ENCODE data around the gene TAS2R42. TPM values are rescaled to one million over a fixed set of nuclear protein-coding genes. Genes with fewer than 3 reads are reported as not detected.

TAS2R42 gene
- total RNA-seq (not detected in 2 replicates), polyA plus RNA-seq (0.39 TPM in 1 of 2 replicates, not detected in the other)

- H3K79me2 ChIP-seq, result no peaks in the 10 kb centered on the region
- no peak for TF ChIP-seq EZH2 (IDR thresholded peaks at IDR 0.05; ENCODE audit: borderline replicate concordance)
- no peak for TF ChIP-seq EZH2phosphoT487 (IDR thresholded peaks at IDR 0.05; ENCODE audit: low read depth, severe bottlenecking, unreplicated experiment)
- TF ChIP-seq, protein P1, sequence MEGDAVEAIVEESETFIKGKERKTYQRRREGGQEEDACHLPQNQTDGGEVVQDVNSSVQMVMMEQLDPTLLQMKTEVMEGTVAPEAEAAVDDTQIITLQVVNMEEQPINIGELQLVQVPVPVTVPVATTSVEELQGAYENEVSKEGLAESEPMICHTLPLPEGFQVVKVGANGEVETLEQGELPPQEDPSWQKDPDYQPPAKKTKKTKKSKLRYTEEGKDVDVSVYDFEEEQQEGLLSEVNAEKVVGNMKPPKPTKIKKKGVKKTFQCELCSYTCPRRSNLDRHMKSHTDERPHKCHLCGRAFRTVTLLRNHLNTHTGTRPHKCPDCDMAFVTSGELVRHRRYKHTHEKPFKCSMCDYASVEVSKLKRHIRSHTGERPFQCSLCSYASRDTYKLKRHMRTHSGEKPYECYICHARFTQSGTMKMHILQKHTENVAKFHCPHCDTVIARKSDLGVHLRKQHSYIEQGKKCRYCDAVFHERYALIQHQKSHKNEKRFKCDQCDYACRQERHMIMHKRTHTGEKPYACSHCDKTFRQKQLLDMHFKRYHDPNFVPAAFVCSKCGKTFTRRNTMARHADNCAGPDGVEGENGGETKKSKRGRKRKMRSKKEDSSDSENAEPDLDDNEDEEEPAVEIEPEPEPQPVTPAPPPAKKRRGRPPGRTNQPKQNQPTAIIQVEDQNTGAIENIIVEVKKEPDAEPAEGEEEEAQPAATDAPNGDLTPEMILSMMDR (IDR thresholded peaks at IDR 0.05; ENCODE audit: poor library complexity), result no peak
- H4K20me1 ChIP-seq (ENCODE audit: insufficient read depth, poor library complexity, severe bottlenecking), result no peaks in the 10 kb centered on the region
- WGBS (ENCODE audit: low lambda C conversion rate, missing lambda C conversion rate), result 74% methylated on average over 2 of the region's 2 CpGs
- no peaks in the 10 kb centered on the region for H3K27me3 ChIP-seq
- DNase-seq (ENCODE audit: low spot score), result no peak
- no peak within 1 kb of the TSS for H2AFZ ChIP-seq
- H3K4me2 ChIP-seq, result no peak within 1 kb of the TSS
- no peaks in the 10 kb centered on the region for H3K9me2 ChIP-seq (replicated peaks; ENCODE audit: insufficient read depth)
- no peaks in the 10 kb centered on the region for H3K36me3 ChIP-seq (replicated peaks; ENCODE audit: insufficient read depth, low read depth)
- H3K4me1 ChIP-seq (ENCODE audit: insufficient read depth), result no peaks in the 10 kb centered on the region
- no peak within 1 kb of the TSS for H3K27ac ChIP-seq
- H3K9me3 ChIP-seq (ENCODE audit: low read depth), result no peaks in the 10 kb centered on the region
- H3K4me3 ChIP-seq, result no peak within 1 kb of the TSS
Measured at GRCh38 chr12:11186837-11187236, at the start of gene TAS2R42. TAS2R42 (minus strand) TSS chr12:11186937; CDS start chr12:11186937, 0 bp downstream.

GRCh38 chr12:11233532-11233931 is 46.8 kb upstream of the TAS2R42 start:
- H2AFZ ChIP-seq, result no peak overlapping the region
- 75% methylated on average over 5 of the region's 5 CpGs for WGBS (ENCODE audit: low lambda C conversion rate, missing lambda C conversion rate)
- no peaks in the 10 kb centered on the region for H3K9me2 ChIP-seq (replicated peaks; ENCODE audit: insufficient read depth)
- H3K27me3 ChIP-seq, result no peaks in the 10 kb centered on the region
- H3K79me2 ChIP-seq, result no peaks in the 10 kb centered on the region
- DNase-seq (ENCODE audit: low spot score), result no peak
- H3K4me1 ChIP-seq (ENCODE audit: insufficient read depth), result no peaks in the 10 kb centered on the region
- no peaks in the 10 kb centered on the region for H3K9me3 ChIP-seq (ENCODE audit: low read depth)
- H4K20me1 ChIP-seq (ENCODE audit: insufficient read depth, poor library complexity, severe bottlenecking), result no peaks in the 10 kb centered on the region
- no peak overlapping the region for H3K4me2 ChIP-seq
- TF ChIP-seq EZH2 (IDR thresholded peaks at IDR 0.05; ENCODE audit: borderline replicate concordance) (no peak), EZH2phosphoT487 (IDR thresholded peaks at IDR 0.05; ENCODE audit: low read depth, severe bottlenecking, unreplicated experiment) (no peak)
- TF ChIP-seq, protein P1 (IDR thresholded peaks at IDR 0.05; ENCODE audit: poor library complexity), result no peak
- H3K27ac ChIP-seq, result no peak overlapping the region
- peaks cover 3% of the 10 kb centered on the region for H3K36me3 ChIP-seq (replicated peaks; ENCODE audit: insufficient read depth, low read depth)
- no peak overlapping the region for H3K4me3 ChIP-seq

GRCh38 chr12:11228296-11228879 is 41.7 kb upstream of the TAS2R42 start:
- Histone ChIP-seq H3K79me2 (no peaks in the 10 kb centered on the region), H3K4me1 (ENCODE audit: insufficient read depth) (no peaks in the 10 kb centered on the region), H3K4me2 (no peak overlapping the region), H3K4me3 (no peak overlapping the region), H2AFZ (no peak overlapping the region), H4K20me1 (ENCODE audit: insufficient read depth, poor library complexity, severe bottlenecking) (no peaks in the 10 kb centered on the region), H3K27me3 (no peaks in the 10 kb centered on the region), H3K9me3 (ENCODE audit: low read depth) (no peaks in the 10 kb centered on the region), H3K27ac (no peak overlapping the region), H3K36me3 (replicated peaks; ENCODE audit: insufficient read depth, low read depth) (peaks cover 3% of the 10 kb centered on the region), H3K9me2 (replicated peaks; ENCODE audit: insufficient read depth) (no peaks in the 10 kb centered on the region)
- 48% methylated on average over 5 of the region's 5 CpGs for WGBS (ENCODE audit: low lambda C conversion rate, missing lambda C conversion rate)
- TF ChIP-seq EZH2 (IDR thresholded peaks at IDR 0.05; ENCODE audit: borderline replicate concordance), result no peak
- TF ChIP-seq, protein P1 (IDR thresholded peaks at IDR 0.05; ENCODE audit: poor library complexity), result peak; percentile 62
- peak; percentile 63 for DNase-seq (ENCODE audit: low spot score)
